Neural cell (in vitro differentiated cells): ENCODE measurements around the gene GOLGA6L10. TPM values are rescaled to one million over a fixed set of nuclear protein-coding genes. Genes with fewer than 3 reads are reported as not detected.
"Not testable (repeated sequence)": the region's sequence is repeated elsewhere in the genome, so short reads cannot be mapped to it uniquely, and the experiment has no call there.

Source experiments
- H2AFZ ChIP-seq: fragments of 200-600, 300-800 bp; sonication (generic), shearing (Covaris generic); 2 replicates; pipeline ENCODE4 v1.6.0; 2014; ENCODE audit warnings: low read depth, mild to moderate bottlenecking, antibody characterized with exemption, low read length, moderate library complexity
- H3F3A ChIP-seq: fragments of 200-600 bp; shearing (Covaris generic); 2 replicates; pipeline ENCODE4 v1.6.1; 2016; ENCODE audit warnings: mild to moderate bottlenecking, moderate library complexity, mixed read lengths, antibody characterized with exemption, low read length; ENCODE audit not compliant: insufficient read depth, poor library complexity, severe bottlenecking
- H3K27ac ChIP-seq: fragments of 200-600, 300-800 bp; sonication (generic), shearing (Covaris generic); 2 replicates; pipeline ENCODE4 v1.5.1; 2014; ENCODE audit warnings: mild to moderate bottlenecking, low read length, moderate library complexity
- H3K27me3 ChIP-seq: fragments of 300-800, 200-600 bp; sonication (generic), shearing (Covaris generic); 2 replicates; pipeline ENCODE4 v1.6.0; 2014; ENCODE audit warnings: mild to moderate bottlenecking, low read depth, low read length, moderate library complexity; ENCODE audit not compliant: insufficient read depth
- H3K36me3 ChIP-seq: fragments of 300-800, 200-600 bp; sonication (generic), shearing (Covaris generic); 2 replicates; pipeline ENCODE4 v1.5.1; 2014; ENCODE audit warnings: mild to moderate bottlenecking, antibody characterized with exemption, low read length, moderate library complexity; ENCODE audit not compliant: insufficient read depth
- H3K4me2 ChIP-seq: fragments of 300-800, 200-600 bp; sonication (generic), shearing (Covaris generic); 2 replicates; pipeline ENCODE4 v1.6.0; 2014; ENCODE audit warnings: mild to moderate bottlenecking, low read length
- H3K4me3 ChIP-seq: fragments of 300-800, 200-600 bp; sonication (generic), shearing (Covaris generic); 2 replicates; pipeline ENCODE4 v1.5.1; 2014; ENCODE audit warnings: mild to moderate bottlenecking, low read length, moderate library complexity
- H3K79me2 ChIP-seq: fragments of 200-600 bp; shearing (Covaris generic); replicated peaks from 2 replicates; pipeline ENCODE4 v1.6.0; 2014; ENCODE audit warnings: mild to moderate bottlenecking, low read length, moderate library complexity; ENCODE audit not compliant: insufficient read depth
- H3K9ac ChIP-seq: fragments of 300-800, 200-600 bp; sonication (generic), shearing (Covaris generic); 2 replicates; pipeline ENCODE4 v1.6.1; 2016; ENCODE audit warnings: mild to moderate bottlenecking, low read length, mixed read lengths
- H3K9me2 ChIP-seq: fragments of 200-600 bp; shearing (Covaris generic); 2 replicates; pipeline ENCODE4 v1.6.1; 2016; ENCODE audit warnings: mild to moderate bottlenecking, low read length, mixed read lengths; ENCODE audit not compliant: insufficient read depth
- H3K9me3 ChIP-seq: fragments of 200-600, 300-800 bp; sonication (generic), shearing (Covaris generic); 2 replicates; pipeline ENCODE4 v1.6.1; 2016; ENCODE audit warnings: mild to moderate bottlenecking, mixed run types, low read length, moderate library complexity, mixed read lengths
- H4K20me1 ChIP-seq: fragments of 200-600 bp; shearing (Covaris generic); 2 replicates; pipeline ENCODE4 v1.6.1; 2016; ENCODE audit warnings: mild to moderate bottlenecking, mixed run types; ENCODE audit not compliant: insufficient read depth
- CTCF ChIP-seq: fragments of 450-650 bp; IDR thresholded peaks from 2 replicates; pipeline ENCODE4 v1.5.1; 2014; ENCODE audit warnings: antibody characterized with exemption, mild to moderate bottlenecking, moderate library complexity; ENCODE audit not compliant: poor library complexity, severe bottlenecking
- EP300 ChIP-seq: fragments of 450-650 bp; conservative IDR thresholded peaks from 2 replicates; pipeline ENCODE4 v1.6.1; 2014; ENCODE audit warnings: antibody characterized with exemption, mild to moderate bottlenecking, moderate library complexity; ENCODE audit not compliant: poor library complexity, severe bottlenecking
- EZH2 ChIP-seq: fragments of 200-600, 300-800 bp; shearing (Covaris generic), sonication (generic); IDR thresholded peaks from 2 replicates; pipeline ENCODE4 v1.6.1; 2014; ENCODE audit warnings: antibody characterized with exemption, low read length, borderline replicate concordance, mild to moderate bottlenecking; ENCODE audit not compliant: insufficient read depth, poor library complexity, severe bottlenecking
- MXI1 ChIP-seq: fragments of 450-650 bp; conservative IDR thresholded peaks from 2 replicates; pipeline ENCODE4 v1.6.1; 2014; ENCODE audit warnings: antibody characterized with exemption, mild to moderate bottlenecking; ENCODE audit not compliant: poor library complexity, severe bottlenecking
- POLR2AphosphoS5 ChIP-seq: IDR thresholded peaks from 2 replicates; pipeline ENCODE4 v1.6.1; 2012
- RAD21 ChIP-seq: fragments of 450-650 bp; conservative IDR thresholded peaks from 2 replicates; pipeline ENCODE4 v1.6.1; 2014; ENCODE audit warnings: antibody characterized with exemption, mild to moderate bottlenecking, moderate library complexity
- REST ChIP-seq: IDR thresholded peaks from 2 replicates; pipeline ENCODE4 v1.6.1; 2012; ENCODE audit warnings: borderline replicate concordance
- SMC3 ChIP-seq: fragments of 450-650 bp; conservative IDR thresholded peaks from 2 replicates; pipeline ENCODE4 v1.6.1; 2014; ENCODE audit warnings: antibody characterized with exemption, mild to moderate bottlenecking, moderate library complexity; ENCODE audit not compliant: poor library complexity
- TAF1 ChIP-seq: IDR thresholded peaks from 2 replicates; pipeline ENCODE4 v1.6.1; 2012; ENCODE audit warnings: low read depth
- polyA plus RNA-seq: library from polyadenylated mRNA; depleted of rRNA; stranded (reverse); fragments of >200 nt; gene quantifications from 2 replicates; pipeline ENCODE4 v1.2.3, GENCODE V29; 2014

The GOLGA6L10 gene
- polyA plus RNA-seq, 1 donor from 2014 or later: 7.4 TPM

GRCh38 chr15:82313446-82313845 is 35.8 kb downstream of the GOLGA6L10 start:
- Histone ChIP-seq H3K27ac (no peak overlapping the region), H3K4me2 (no peak overlapping the region), H3K9me3 (no peaks in the 10 kb centered on the region), H3K36me3 (no peaks in the 10 kb centered on the region), H3K79me2 (no peaks in the 10 kb centered on the region), H2AFZ (no peak overlapping the region), H3K4me3 (no peak overlapping the region), H3K9me2 (no peaks in the 10 kb centered on the region), H3K9ac (no peak overlapping the region), H3F3A (no peaks in the 10 kb centered on the region), H4K20me1 (no peaks in the 10 kb centered on the region), H3K27me3 (no peaks in the 10 kb centered on the region)
- TF ChIP-seq REST (no peak), RAD21 (no peak), EP300 (no peak), CTCF (no peak), SMC3 (no peak), POLR2AphosphoS5 (no peak), EZH2 (no peak), MXI1 (no peak), TAF1 (no peak)

GRCh38 chr15:82312586-82313349 is 36.5 kb downstream of the GOLGA6L10 start:
- Histone ChIP-seq H3K4me3 (no peak overlapping the region), H3K36me3 (no peaks in the 10 kb centered on the region), H2AFZ (no peak overlapping the region), H3F3A (no peaks in the 10 kb centered on the region), H3K9me2 (no peaks in the 10 kb centered on the region), H3K9me3 (no peaks in the 10 kb centered on the region), H3K9ac (no peak overlapping the region), H3K4me2 (no peak overlapping the region), H3K27me3 (no peaks in the 10 kb centered on the region), H3K27ac (no peak overlapping the region), H4K20me1 (no peaks in the 10 kb centered on the region), H3K79me2 (no peaks in the 10 kb centered on the region)
- TF ChIP-seq RAD21: no peak
- no peak for TF ChIP-seq POLR2AphosphoS5

- not testable (repeated sequence) for H3K4me3 ChIP-seq, H3K9ac ChIP-seq, H3K9me2 ChIP-seq, H3K79me2 ChIP-seq, H3K9me3 ChIP-seq, H3K36me3 ChIP-seq, H3K4me2 ChIP-seq, H3F3A ChIP-seq, H4K20me1 ChIP-seq, H3K27ac ChIP-seq, H2AFZ ChIP-seq, H3K27me3 ChIP-seq
Observed at GRCh38 chr15:82311321-82311720, 38.0 kb downstream of the GOLGA6L10 start.
